DMS114 treated with DMSO at 0.1 percent for 48 hours (cell line): ENCODE data around the gene STAG3.
"Not testable (repeated sequence)": the region's sequence is repeated elsewhere in the genome, so short reads cannot be mapped to it uniquely, and the experiment has no call there.

Source experiments
- DNase-seq: peaks from one replicate; lab custom pipeline; 2025; ENCODE audit not compliant: unreplicated experiment; lab: John Stamatoyannopoulos, UW

The STAG3 gene

DNA sequence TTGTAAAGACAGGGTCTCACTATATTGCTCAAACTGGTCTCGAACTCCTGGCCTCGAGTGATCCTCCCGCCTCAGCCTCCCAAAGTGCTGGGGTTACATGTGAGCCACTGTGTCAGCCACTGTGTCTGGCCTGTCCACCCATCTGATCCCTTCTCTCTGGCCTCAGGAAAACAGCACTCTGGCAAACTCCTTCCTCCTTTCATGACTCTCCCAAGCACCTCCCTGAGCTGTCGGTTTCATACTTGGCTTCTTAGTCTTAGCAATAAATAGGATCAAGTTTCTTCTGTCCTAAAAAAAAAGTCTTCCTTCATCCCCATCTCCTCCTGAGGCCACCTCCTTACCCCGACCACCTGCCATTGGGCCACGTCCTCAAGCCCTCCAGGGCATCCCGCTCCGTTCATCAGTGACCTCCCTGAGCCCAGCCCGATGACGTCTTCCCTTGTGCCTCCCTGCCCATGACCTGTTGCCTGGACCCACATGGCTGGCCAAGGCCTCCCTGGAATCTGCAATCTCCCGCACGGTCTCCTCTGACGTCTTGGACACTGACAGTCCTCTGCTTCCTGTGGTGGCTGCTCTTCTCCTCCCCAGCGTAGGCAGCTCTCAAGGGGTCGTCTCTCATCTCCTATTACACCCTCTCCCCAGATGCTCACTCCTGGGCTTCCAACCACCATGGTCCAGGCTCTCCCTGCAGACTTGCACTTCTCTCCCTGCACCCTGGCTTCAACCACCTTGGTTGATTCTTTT, 68.6 kb downstream of the STAG3 start:
- not testable (repeated sequence) for DNase-seq

DNA sequence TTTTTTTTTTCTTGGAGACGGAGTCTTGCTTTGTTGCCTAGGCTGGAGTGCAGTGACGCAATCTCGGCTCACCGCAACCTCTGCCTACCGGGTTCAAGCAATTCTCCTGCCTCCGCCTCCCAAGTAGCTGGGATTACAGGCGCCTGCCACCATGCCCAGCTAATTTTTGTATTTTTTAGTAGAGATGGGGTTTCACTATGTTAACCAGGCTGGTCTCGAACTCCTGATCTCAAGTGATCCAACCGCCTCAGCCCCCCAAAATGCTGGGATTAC, 69.1 kb downstream of the STAG3 start:
- not testable (repeated sequence) for DNase-seq

DNA sequence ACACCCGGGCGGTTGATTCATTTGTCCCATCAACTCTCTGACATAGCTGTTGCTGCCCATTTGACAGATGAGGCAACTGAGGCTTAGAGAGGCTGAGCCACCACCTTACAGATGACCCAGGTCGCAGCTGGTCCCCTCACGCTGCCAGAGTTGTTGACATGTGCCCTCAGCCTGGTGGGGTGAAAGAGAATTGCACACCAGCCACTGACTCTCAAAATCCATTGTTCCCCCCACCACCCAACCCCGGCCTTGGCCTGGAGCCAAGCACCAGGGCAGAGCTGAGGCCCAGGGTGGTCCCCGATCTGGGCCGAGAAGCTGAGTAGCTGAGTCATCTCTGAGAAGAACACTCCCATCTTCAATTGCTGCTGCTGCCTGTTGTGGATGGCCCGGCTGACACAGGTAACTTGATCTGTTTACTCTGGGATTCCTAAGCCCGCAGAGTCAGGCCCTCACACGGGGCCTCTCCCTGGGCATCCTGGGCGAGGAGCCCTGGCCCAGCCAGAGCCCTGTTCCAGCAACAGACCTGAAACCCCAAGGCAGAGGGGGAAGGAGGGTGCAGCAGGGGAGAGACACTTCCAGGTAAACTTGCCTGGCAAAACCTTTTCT, 69.5 kb downstream of the STAG3 start:
- no peak for DNase-seq

DNA sequence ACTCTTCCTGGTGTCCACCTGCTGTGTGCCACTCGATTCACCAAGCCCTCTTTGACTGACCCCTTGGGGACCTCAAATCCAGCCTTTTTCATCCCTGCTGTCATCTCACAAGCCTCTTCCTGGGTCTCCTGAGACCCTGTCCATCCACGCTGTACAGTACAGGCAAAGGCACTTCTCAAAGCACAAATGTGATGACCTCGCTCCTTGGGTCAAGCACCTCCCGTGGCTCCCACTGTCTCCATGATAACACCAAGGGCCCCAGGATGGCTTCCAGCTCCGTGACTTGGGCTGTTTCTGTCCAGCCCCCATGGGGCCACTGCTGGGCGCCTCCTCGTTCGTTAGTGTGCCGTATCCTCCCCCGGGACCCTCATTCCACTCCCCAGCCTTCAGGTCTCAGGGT, 70.8 kb downstream of the STAG3 start:
- no peak for DNase-seq

DNA sequence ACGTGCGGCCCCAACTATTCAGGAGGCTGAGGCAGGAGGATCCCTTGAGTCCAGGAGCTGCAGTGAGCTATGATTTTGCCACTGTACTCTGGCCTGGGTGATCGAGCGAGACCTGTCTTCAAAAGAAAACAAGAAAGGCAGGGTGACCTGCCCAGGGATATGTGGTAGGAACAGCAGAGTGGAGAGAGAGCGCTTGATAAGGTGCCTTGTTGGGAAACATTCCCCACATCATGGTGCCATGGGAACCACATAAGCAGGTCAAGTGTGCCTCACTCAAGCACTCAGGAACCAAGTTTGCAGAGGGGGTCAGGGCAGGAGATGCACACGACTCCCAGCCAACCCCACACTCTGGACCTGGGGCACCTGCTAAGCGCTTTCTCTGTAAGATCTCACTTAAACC, 79.3 kb downstream of the STAG3 start:
- no peak for DNase-seq

DNA sequence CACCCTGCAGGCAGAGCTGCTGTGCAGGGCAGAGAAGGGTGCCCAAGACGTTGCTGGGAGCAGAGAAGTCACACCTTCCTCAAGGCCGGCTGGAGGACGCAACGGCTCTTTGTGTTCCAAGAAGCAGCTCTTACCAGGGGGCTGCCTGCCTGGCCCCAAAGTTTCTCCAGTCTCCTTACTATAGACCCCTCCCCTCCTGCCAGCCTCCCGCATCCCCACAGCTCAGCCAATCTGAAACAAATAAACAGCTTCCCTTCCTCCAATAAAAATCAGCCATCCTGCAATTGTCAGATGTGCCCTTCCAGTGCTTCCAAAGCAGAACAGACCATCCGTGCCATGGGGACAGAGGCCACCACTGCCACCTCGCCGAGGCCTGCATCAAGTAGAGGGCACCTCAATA, 82.3 kb downstream of the STAG3 start:
- not testable (repeated sequence) for DNase-seq

DNA sequence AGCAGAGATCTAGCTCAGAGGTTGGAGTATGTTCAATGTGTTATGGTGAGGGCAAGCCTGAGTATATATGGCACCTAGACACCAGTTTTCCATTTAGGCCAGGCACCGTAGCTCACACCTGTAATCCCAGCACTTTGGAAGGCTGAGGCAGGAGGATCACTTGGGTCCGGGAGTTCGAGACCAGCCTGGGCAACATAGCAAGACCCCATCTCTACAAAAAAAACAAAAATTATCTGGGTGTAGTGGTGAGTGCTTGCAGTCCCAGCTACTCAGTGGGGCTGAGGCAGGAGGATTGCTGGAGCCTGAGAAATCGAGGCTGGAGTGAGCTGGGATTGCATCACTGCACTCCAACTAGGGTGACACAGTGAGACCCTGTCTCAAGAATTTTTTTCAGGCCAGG, 85.2 kb downstream of the STAG3 start:
- not testable (repeated sequence) for DNase-seq
